K562 (cell line): ENCODE data around the gene ARHGAP26. TPM values are rescaled to one million over a fixed set of nuclear protein-coding genes. Genes with fewer than 3 reads are reported as not detected.

Experiments
- ATAC-seq: fragments of 200-7000 bp; cut with Tn5 transposase; 3 replicates; pipeline ENCODE4 v1.9.1; 2020; ENCODE audit warnings: moderate library complexity
- BruUV-seq: library from RNA; stranded (reverse); fragments of 400-500 nt; replicated peaks from 2 replicates; lab custom pipeline; 2021; lab: Mats Ljungman, UMichigan
- CTCF ChIA-PET: fragments of 300-600 bp; formaldehyde crosslinking; extraction: SDS; loops from one replicate; lab custom pipeline; 2021; ENCODE audit warnings: low intra/inter-chr PET ratio; lab: Yijun Ruan, JAX
- POLR2A ChIA-PET: fragments of 300-600, 350-650 bp; sonication (Branson Sonifier 250); formaldehyde crosslinking; extraction: SDS; loops from one replicate; lab custom pipeline; 2021; ENCODE audit warnings: antibody characterized with exemption, inconsistent platforms; lab: Yijun Ruan, JAX
- DNase-seq, 4 experiments: peaks; one replicate each; pipeline versions ENCODE4 v3.0.0 to v3.0.0-alpha.2; 2011 to 2018; ENCODE audit warnings: low spot score in 3 of 4, mixed read lengths in 3 of 4; ENCODE audit errors: extremely low read depth in 1 of 4
- FAIRE-seq: peaks from 2 replicates; lab custom pipeline; 2011; peaks lifted over from hg19 to GRCh38; lab: Jason Lieb, UNC
- H2AFZ ChIP-seq: 2 replicates; pipeline ENCODE4 v1.6.0; 2011; ENCODE audit warnings: low read depth, low read length, control low read depth, inconsistent platforms
- H3K27ac ChIP-seq: fragments of 200-600 bp; 3 replicates; pipeline ENCODE4 v1.8.0; 2011; ENCODE audit warnings: low read depth, mild to moderate bottlenecking, control low read depth, inconsistent platforms, low read length, moderate library complexity, mixed read lengths; ENCODE audit errors: extremely low read depth
- H3K27me3 ChIP-seq, 2 experiments: fragments of 300-600 bp in 1 of 2; 2 replicates in 1 of 2; 3 replicates in 1 of 2; pipeline versions ENCODE4 v1.6.0 to v1.8.0; 2011; ENCODE audit warnings: inconsistent platforms in 2 of 2, low read length in 2 of 2, mild to moderate bottlenecking in 1 of 2, mixed read lengths in 1 of 2, moderate library complexity in 1 of 2; ENCODE audit not compliant: control insufficient read depth in 2 of 2, insufficient read depth in 2 of 2
- H3K36me3 ChIP-seq: fragments of 300-600 bp; 3 replicates; pipeline ENCODE4 v1.8.0; 2011; ENCODE audit warnings: mild to moderate bottlenecking, low read length, inconsistent platforms; ENCODE audit not compliant: control insufficient read depth, insufficient read depth
- H3K4me1 ChIP-seq, 2 experiments: fragments of 200-600 bp in 1 of 2; replicated peaks in 1 of 2; 2 replicates in 1 of 2; 3 replicates in 1 of 2; pipeline versions ENCODE4 v1.5.1 to v1.8.0; 2011; ENCODE audit warnings: inconsistent platforms in 2 of 2, low read length in 2 of 2, mild to moderate bottlenecking in 1 of 2, mixed read lengths in 1 of 2, moderate library complexity in 1 of 2; ENCODE audit not compliant: control insufficient read depth in 2 of 2, insufficient read depth in 2 of 2
- H3K4me2 ChIP-seq: 2 replicates; pipeline ENCODE4 v1.6.1; 2011; ENCODE audit warnings: low read length, control low read depth, inconsistent platforms, mixed read lengths; ENCODE audit not compliant: insufficient read depth
- H3K4me3 ChIP-seq: fragments of 200-600 bp; sonication (generic), shearing (Covaris generic); 2 replicates; pipeline ENCODE4 v1.5.1; 2016; ENCODE audit warnings: control low read depth, inconsistent platforms
- H3K79me2 ChIP-seq: fragments of 200-600 bp; 3 replicates; pipeline ENCODE4 v1.8.0; 2011; ENCODE audit warnings: low read length, inconsistent platforms; ENCODE audit not compliant: control insufficient read depth, insufficient read depth
- H3K9ac ChIP-seq, 2 experiments: 2 replicates each; pipeline versions ENCODE4 v1.6.0 to v1.6.1; 2011; ENCODE audit warnings: low read depth in 2 of 2, low read length in 2 of 2, control low read depth in 1 of 2, inconsistent platforms in 1 of 2, mild to moderate bottlenecking in 1 of 2, mixed read lengths in 1 of 2; ENCODE audit not compliant: insufficient read depth in 1 of 2
- H3K9me1 ChIP-seq: one replicate; pipeline ENCODE4 v1.6.0; 2011; ENCODE audit warnings: inconsistent platforms, mild to moderate bottlenecking, low read length, moderate library complexity; ENCODE audit not compliant: control insufficient read depth, insufficient read depth
- H3K9me3 ChIP-seq: replicated peaks from 2 replicates; pipeline ENCODE4 v1.5.1; 2011; ENCODE audit warnings: low read depth, low read length, inconsistent platforms; ENCODE audit not compliant: control insufficient read depth, insufficient read depth
- H4K20me1 ChIP-seq: replicated peaks from 2 replicates; pipeline ENCODE4 v1.6.1; 2011; ENCODE audit warnings: low read length, inconsistent platforms, mixed read lengths; ENCODE audit not compliant: control insufficient read depth, insufficient read depth
- BCOR ChIP-seq: fragments of 450-650 bp; IDR thresholded peaks from 2 replicates; pipeline ENCODE4 v1.6.1; 2016
- ETV6 ChIP-seq, 3 experiments: fragments of 150-350 bp in 1 of 3; sonication (generic) in 1 of 3; formaldehyde crosslinking in 1 of 3; IDR thresholded peaks; 2 replicates each; pipeline versions ENCODE4 v1.6.1 to v1.8.0; 2014 to 2022; ENCODE audit warnings: borderline replicate concordance in 2 of 3, low read depth in 2 of 3, antibody characterized with exemption in 1 of 3, low read length in 1 of 3, mild to moderate bottlenecking in 1 of 3, missing genetic modification reagents in 1 of 3
- FOXA3 ChIP-seq, 2 experiments: fragments of 450-650 bp in 1 of 2; sonication (generic) in 1 of 2; formaldehyde crosslinking; IDR thresholded peaks in 1 of 2; conservative IDR thresholded peaks in 1 of 2; 2 replicates each; pipeline versions ENCODE4 v1.4.0 to v1.8.0; 2020 to 2022; ENCODE audit warnings: mild to moderate bottlenecking in 2 of 2, missing genetic modification reagents in 1 of 2
- HCFC1 ChIP-seq: IDR thresholded peaks from 2 replicates; pipeline ENCODE4 v1.6.1; 2012; ENCODE audit warnings: low read depth, low read length, improper control_type of control experiment
- JUND ChIP-seq, 2 experiments: IDR thresholded peaks; 2 replicates in 1 of 2; 3 replicates in 1 of 2; pipeline ENCODE4 v1.6.1; 2011; ENCODE audit warnings: borderline replicate concordance in 2 of 2, low read depth in 2 of 2, low read length in 2 of 2, improper control_type of control experiment in 1 of 2, missing biosample characterization in 1 of 2, missing genetic modification characterization in 1 of 2, missing genetic modification reagents in 1 of 2
- NCOA4 ChIP-seq: fragments of 450-650 bp; IDR thresholded peaks from 2 replicates; pipeline ENCODE4 v1.6.1; 2018; ENCODE audit warnings: mild to moderate bottlenecking; ENCODE audit not compliant: partially characterized antibody
- RBM14 ChIP-seq: fragments of 200-400 bp; formaldehyde crosslinking; IDR thresholded peaks from 2 replicates; pipeline ENCODE4 v1.6.1; 2018; ENCODE audit warnings: low read depth, mild to moderate bottlenecking, low read length, moderate library complexity, borderline replicate concordance; ENCODE audit not compliant: insufficient read depth
- REST ChIP-seq, 2 experiments: fragments of 450-650 bp; formaldehyde crosslinking in 1 of 2; IDR thresholded peaks; 2 replicates each; pipeline versions ENCODE4 v1.4.0 to v1.6.1; 2014 to 2020; ENCODE audit warnings: mild to moderate bottlenecking in 2 of 2, borderline replicate concordance in 1 of 2, low read depth in 1 of 2
- SNIP1 ChIP-seq: fragments of 450-650 bp; IDR thresholded peaks from 2 replicates; pipeline ENCODE4 v1.7.1; 2017; ENCODE audit warnings: low read depth, mild to moderate bottlenecking
- USF1 ChIP-seq: sonication (generic); formaldehyde crosslinking; IDR thresholded peaks from 2 replicates; pipeline ENCODE4 v1.9.0; 2022; ENCODE audit warnings: mild to moderate bottlenecking, missing genetic modification reagents
- ZNF23 ChIP-seq: fragments of 250-450 bp; sonication (Bioruptor Pico); IDR thresholded peaks from 2 replicates; pipeline ENCODE4 v1.4.0; 2020; ENCODE audit warnings: mild to moderate bottlenecking
- ZNF561 ChIP-seq: fragments of 450-650 bp; formaldehyde crosslinking; conservative IDR thresholded peaks from 2 replicates; pipeline ENCODE4 v1.4.0; 2020; ENCODE audit warnings: mild to moderate bottlenecking, moderate library complexity
- ZNF584 ChIP-seq: fragments of 200-800 bp; sonication (Bioruptor generic); IDR thresholded peaks from 2 replicates; pipeline ENCODE4 v1.6.1; 2016; ENCODE audit warnings: low read depth, mild to moderate bottlenecking, missing genetic modification characterization, missing compliant biosample characterization
- WGBS: fragments of 100-300 bp; shearing (Covaris generic); methylation state at CpG from one replicate; pipeline ENCODE4 v1.1.6; 2016; ENCODE audit warnings: low coverage, mixed read lengths; ENCODE audit not compliant: insufficient coverage; ENCODE audit errors: missing lambda C conversion rate; 5-methylcytosine and 5-hydroxymethylcytosine counted together
- in situ Hi-C: fragments of 300-500 bp; cut with MboI; formaldehyde crosslinking; loops from 4 replicates; pipeline ENCODE4 v1.15.0; 2018; ENCODE audit warnings: inconsistent platforms, mixed read lengths
- intact Hi-C: fragments of 100-400 bp; cut with micrococcal nuclease; formaldehyde crosslinking; loops from 2 replicates; pipeline ENCODE4 v1.14.2; 2022
- polyA plus RNA-seq, 8 experiments: library from polyadenylated mRNA; depleted of rRNA in 4 of 8; stranded (reverse) in 5 of 8; unstranded in 3 of 8; fragments of >200 nt; fragmentation: Nextera tagmentation in 2 of 8; fragmentation: Illumina TruSeq in 1 of 8; extraction: Ambion mirVana in 2 of 8; extraction: Trizol in 1 of 8; gene quantifications; 2 replicates each; pipeline versions ENCODE4 v1.2.1 to v1.2.3, GENCODE V29; 2011 to 2014; ENCODE audit warnings: inconsistent platforms in 1 of 8, missing spikeins in 1 of 8
- total RNA-seq, 7 experiments: library from RNA; depleted of rRNA in 6 of 7; stranded (reverse); fragments of >200 nt in 6 of 7; fragmentation: Illumina TruSeq in 2 of 7; extraction: Trizol in 2 of 7; gene quantifications; 2 replicates each; pipeline versions ENCODE4 v1.2.1 to v1.2.3, GENCODE V29; 2011 to 2021; ENCODE audit warnings: low replicate concordance in 1 of 7

The ARHGAP26 gene
- total and polyA plus RNA-seq, 9 of the 15 experiments (the other 6 are each of a cell fraction or from before 2014, with no cell fraction given): 0.13 to 1.1 (median 0.55) TPM

GRCh38 chr5:142767178-142767577 lies 3.0 kb upstream of the ARHGAP26 start:
- ChIA-PET POLR2A (interaction anchor here (0.8 to 1.6 kb wide), 2 partner anchors 13 to 17 kb away, joined by 3 to 5 read pairs; no protein-coding TSS in a partner anchor), CTCF (no interaction called here)
- intact Hi-C loops: no loop called here
- Histone ChIP-seq H3K9me1 (no peaks in the 10 kb centered on the region), H3K79me2 (no peaks in the 10 kb centered on the region), H3K4me2 (no peak overlapping the region), H3K9ac (no peak overlapping the region), H3K4me1 (peaks cover 3 to 19% of the 10 kb centered on the region in 2 experiments; a peak in 3 of 5 replicates), H3K9me3 (no peaks in the 10 kb centered on the region), H4K20me1 (no peaks in the 10 kb centered on the region), H3K27ac (no peak overlapping the region), H3K36me3 (no peaks in the 10 kb centered on the region), H3K4me3 (no peak overlapping the region), H3K27me3 (peaks cover 5 to 14% of the 10 kb centered on the region in 2 experiments; a peak in 4 of 5 replicates), H2AFZ (no peak overlapping the region)
- WGBS: 8% methylated on average over 3 of the region's 3 CpGs
- in situ Hi-C loops: no loop called here
- FAIRE-seq (no peak), DNase-seq (no peak), ATAC-seq (no peak)
- no TSS peak for BruUV-seq
- TF ChIP-seq JUND (IDR thresholded peaks at IDR 0.05; ENCODE audit: borderline replicate concordance, low read depth, low read length) (no peak), JUND (tag; IDR thresholded peaks at IDR 0.05; ENCODE audit: borderline replicate concordance, low read depth, low read length) (no peak), SNIP1 (no peak), ZNF23 (CRISPR knock-in tag) (no peak), REST (IDR thresholded peaks at IDR 0.05; ENCODE audit: borderline replicate concordance) (no peak), REST (CRISPR knock-in tag; IDR thresholded peaks at IDR 0.05; ENCODE audit: low read depth) (no peak), ETV6 (IDR thresholded peaks at IDR 0.05; ENCODE audit: borderline replicate concordance in 1 of 2, low read depth in 2 of 2, low read length in 1 of 2) (no peak), ETV6 (CRISPR knock-in tag; IDR thresholded peaks at IDR 0.05; ENCODE audit: borderline replicate concordance) (no peak), HCFC1 (no peak), FOXA3 (CRISPR knock-in tag; conservative IDR thresholded peaks at IDR 0.05 in 1 of 2, IDR thresholded peaks at IDR 0.05 in 1 of 2) (no peak), BCOR (no peak), USF1 (CRISPR knock-in tag) (no peak), ZNF561 (CRISPR knock-in tag) (no peak), RBM14 (no peak), ZNF584 (CRISPR knock-in tag) (no peak), NCOA4 (no peak)
